ENCODE results near the gene AKAP13. TPM values are rescaled to one million over a fixed set of nuclear protein-coding genes. Genes with fewer than 3 reads are reported as not detected.
A peak's percentile ranks its signal among the peaks of the same experiment; 100 is the strongest.

Gene AKAP13
- polyA plus RNA-seq, 1 experiment = 15.5 TPM

- Histone ChIP-seq H3K27me3 (ENCODE audit: control insufficient read depth, insufficient read depth, low read length) (no peaks in the 10 kb centered on the region), H3K27ac (ENCODE audit: low read depth, low read length) (no peak overlapping the region), H3K9me3 (ENCODE audit: control insufficient read depth, insufficient read depth, low read length) (no peaks in the 10 kb centered on the region; the same call in 1 of the 2 replicates), H3K4me3 (ENCODE audit: low read depth, low read length) (no peak overlapping the region)
- ChIA-PET POLR2A (no interaction called here), CTCF (interaction anchor here (0.9 kb wide), 1 partner anchor 12 kb away, joined by 3 read pairs; no protein-coding TSS in a partner anchor)
- DNase-seq (ENCODE audit: low read depth, low spot score) = peak; percentile 43
- TF ChIP-seq CTCF (IDR thresholded peaks at IDR 0.05; ENCODE audit: low read depth, low read length) = no peak
Observed at GRCh38 chr15:85761635-85762034, 381.2 kb downstream of the AKAP13 start.

GRCh38 chr15:85762039-85762755 is 381.8 kb downstream of the AKAP13 start:
- Histone ChIP-seq H3K27me3 (ENCODE audit: control insufficient read depth, insufficient read depth, low read length) (no peaks in the 10 kb centered on the region), H3K4me3 (ENCODE audit: low read depth, low read length) (no peak overlapping the region), H3K27ac (ENCODE audit: low read depth, low read length) (no peak overlapping the region), H3K9me3 (ENCODE audit: control insufficient read depth, insufficient read depth, low read length) (no peaks in the 10 kb centered on the region; the same call in 1 of the 2 replicates)
- ChIA-PET POLR2A (no interaction called here), CTCF (interaction anchor here (0.9 kb wide), 1 partner anchor 13 kb away, joined by 3 read pairs; no protein-coding TSS in a partner anchor)
- DNase-seq (ENCODE audit: low read depth, low spot score) = no peak
- no peak for TF ChIP-seq CTCF (IDR thresholded peaks at IDR 0.05; ENCODE audit: low read depth, low read length)

GRCh38 chr15:85762756-85763127 is 382.3 kb downstream of the AKAP13 start:
- Histone ChIP-seq H3K27ac (ENCODE audit: low read depth, low read length) (no peak overlapping the region), H3K27me3 (ENCODE audit: control insufficient read depth, insufficient read depth, low read length) (no peaks in the 10 kb centered on the region), H3K9me3 (ENCODE audit: control insufficient read depth, insufficient read depth, low read length) (no peaks in the 10 kb centered on the region; the same call in 1 of the 2 replicates), H3K4me3 (ENCODE audit: low read depth, low read length) (no peak overlapping the region)
- no peak for TF ChIP-seq CTCF (IDR thresholded peaks at IDR 0.05; ENCODE audit: low read depth, low read length)
- no peak for DNase-seq (ENCODE audit: low read depth, low spot score)
- ChIA-PET CTCF (no interaction called here), POLR2A (no interaction called here)

GRCh38 chr15:85763157-85763556 is 382.8 kb downstream of the AKAP13 start:
- no peak overlapping the region for H3K27ac ChIP-seq (ENCODE audit: low read depth, low read length)
- ChIA-PET POLR2A (no interaction called here), CTCF (no interaction called here)
- H3K9me3 ChIP-seq (ENCODE audit: control insufficient read depth, insufficient read depth, low read length) = peaks cover 2% of the 10 kb centered on the region; the same call in 1 of the 2 replicates
- no peak for DNase-seq (ENCODE audit: low read depth, low spot score)
- TF ChIP-seq CTCF (IDR thresholded peaks at IDR 0.05; ENCODE audit: low read depth, low read length) = no peak
- no peak overlapping the region for H3K4me3 ChIP-seq (ENCODE audit: low read depth, low read length)
- H3K27me3 ChIP-seq (ENCODE audit: control insufficient read depth, insufficient read depth, low read length) = no peaks in the 10 kb centered on the region

All from AG04450 (cell line).